Gastrocnemius medialis (tissue), 4 donors: Measurements from ENCODE around the gene EP300. TPM values are rescaled to one million over a fixed set of nuclear protein-coding genes. Genes with fewer than 3 reads are reported as not detected.
"Not testable (repeated sequence)": the region's sequence is repeated elsewhere in the genome, so short reads cannot be mapped to it uniquely, and the experiment has no call there.

Experiments used
- ATAC-seq, 2 donors: fragments of 150-250 bp; one replicate each; pipeline ENCODE4 v1.9.1; 2016
- DNase-seq, 2 donors: peaks; one replicate each; pipeline ENCODE4 v3.0.0-alpha.2; 2019
- H3K27ac ChIP-seq, 4 donors: fragments of 200-600 bp; sonication (generic); 1 replicate in 1 of 4; 2 replicates in 3 of 4; pipeline ENCODE4 v1.5.1; 2016 to 2018; ENCODE audit warnings: mild to moderate bottlenecking in 2 of 4, moderate library complexity in 1 of 4
- H3K27me3 ChIP-seq, 3 donors: fragments of 200-600 bp; sonication (generic) in 2 of 3; 1 replicate in 1 of 3; 2 replicates in 2 of 3; pipeline versions ENCODE4 v1.5.1 to v1.6.0; 2016 to 2019; ENCODE audit warnings: mild to moderate bottlenecking in 1 of 3, moderate library complexity in 1 of 3
- H3K36me3 ChIP-seq, 2 donors: fragments of 200-600 bp; sonication (generic) in 1 of 2; one replicate each; pipeline ENCODE4 v1.5.1; 2017 to 2018
- H3K4me1 ChIP-seq, 2 donors: fragments of 200-600 bp; sonication (generic) in 1 of 2; one replicate each; pipeline ENCODE4 v1.5.1; 2016 to 2017; ENCODE audit warnings: mild to moderate bottlenecking in 2 of 2
- H3K4me3 ChIP-seq, 4 donors: fragments of 200-600 bp; sonication (generic) in 3 of 4; 1 replicate in 1 of 4; 2 replicates in 3 of 4; pipeline ENCODE4 v1.5.1; 2016 to 2019; ENCODE audit warnings: mild to moderate bottlenecking in 2 of 4
- H3K9me3 ChIP-seq, 3 donors: fragments of 200-600 bp; sonication (generic) in 2 of 3; 1 replicate in 1 of 3; 2 replicates in 2 of 3; pipeline ENCODE4 v1.5.1; 2016 to 2019
- CTCF ChIP-seq, 5 experiments: fragments of 450-650 bp in 3 of 5; fragments of 200-600 bp in 2 of 5; sonication (generic) in 2 of 5; IDR thresholded peaks in 4 of 5; conservative IDR thresholded peaks in 1 of 5; 1 replicate in 4 of 5; 2 replicates in 1 of 5; pipeline ENCODE4 v1.5.1; 2016 to 2019; ENCODE audit warnings: antibody characterized with exemption in 5 of 5, mild to moderate bottlenecking in 3 of 5, moderate library complexity in 3 of 5
- POLR2A ChIP-seq, 2 donors: fragments of 450-650 bp; IDR thresholded peaks; one replicate each; pipeline ENCODE4 v1.6.1; 2017; ENCODE audit warnings: antibody characterized with exemption in 2 of 2, mild to moderate bottlenecking in 2 of 2, moderate library complexity in 2 of 2
- in situ Hi-C, 4 donors: fragments of 200-750 bp; cut with MboI; loops; one replicate each; pipeline versions ENCODE4 v1.15.0 to v1.8.0; 2017; ENCODE audit warnings: low sequenced_read_pairs in 4 of 4
- intact Hi-C: fragments of 100-400 bp; cut with DNase I; formaldehyde crosslinking; loops from one replicate; pipeline ENCODE4 v1.15.1; 2023; ENCODE audit warnings: low total_unique reads
- total RNA-seq, 4 donors: library from RNA; depleted of rRNA; stranded (reverse); fragments of >200 nt; gene quantifications; one replicate each; pipeline versions ENCODE4 v1.1.0 to v1.2.3, GENCODE V29; 2016

Gene EP300
- total RNA-seq, 4 donors from 2014 or later: 29.6 to 53.0 (median 38.0) TPM

DNA sequence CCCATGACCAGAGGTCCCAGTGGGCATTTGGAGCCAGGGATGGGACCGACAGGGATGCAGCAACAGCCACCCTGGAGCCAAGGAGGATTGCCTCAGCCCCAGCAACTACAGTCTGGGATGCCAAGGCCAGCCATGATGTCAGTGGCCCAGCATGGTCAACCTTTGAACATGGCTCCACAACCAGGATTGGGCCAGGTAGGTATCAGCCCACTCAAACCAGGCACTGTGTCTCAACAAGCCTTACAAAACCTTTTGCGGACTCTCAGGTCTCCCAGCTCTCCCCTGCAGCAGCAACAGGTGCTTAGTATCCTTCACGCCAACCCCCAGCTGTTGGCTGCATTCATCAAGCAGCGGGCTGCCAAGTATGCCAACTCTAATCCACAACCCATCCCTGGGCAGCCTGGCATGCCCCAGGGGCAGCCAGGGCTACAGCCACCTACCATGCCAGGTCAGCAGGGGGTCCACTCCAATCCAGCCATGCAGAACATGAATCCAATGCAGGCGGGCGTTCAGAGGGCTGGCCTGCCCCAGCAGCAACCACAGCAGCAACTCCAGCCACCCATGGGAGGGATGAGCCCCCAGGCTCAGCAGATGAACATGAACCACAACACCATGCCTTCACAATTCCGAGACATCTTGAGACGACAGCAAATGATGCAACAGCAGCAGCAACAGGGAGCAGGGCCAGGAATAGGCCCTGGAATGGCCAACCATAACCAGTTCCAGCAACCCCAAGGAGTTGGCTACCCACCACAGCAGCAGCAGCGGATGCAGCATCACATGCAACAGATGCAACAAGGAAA lies 85.4 kb downstream of the EP300 start:
- in situ Hi-C loops: no loop called here
- peak overlapping the region in 2 of 4 donors; percentile 1 to 58 for H3K27ac ChIP-seq
- ATAC-seq (peak in 1 of 2 donors; percentile 62), DNase-seq (peak in 1 of 2 donors; percentile 63)
- H3K36me3 ChIP-seq: peaks cover 0 to 62% of the 10 kb centered on the region in 2 donors
- no peak for TF ChIP-seq CTCF (IDR thresholded peaks at IDR 0.05 in 4 of 5, conservative IDR thresholded peaks at IDR 0.05 in 1 of 5)
- no peak for TF ChIP-seq POLR2A (IDR thresholded peaks at IDR 0.05)
- no peaks in the 10 kb centered on the region for H3K9me3 ChIP-seq
- peaks cover 28 to 31% of the 10 kb centered on the region in 2 donors for H3K4me1 ChIP-seq
- intact Hi-C loops: no loop called here
- H3K4me3 ChIP-seq: no peak overlapping the region
- no peaks in the 10 kb centered on the region for H3K27me3 ChIP-seq

DNA sequence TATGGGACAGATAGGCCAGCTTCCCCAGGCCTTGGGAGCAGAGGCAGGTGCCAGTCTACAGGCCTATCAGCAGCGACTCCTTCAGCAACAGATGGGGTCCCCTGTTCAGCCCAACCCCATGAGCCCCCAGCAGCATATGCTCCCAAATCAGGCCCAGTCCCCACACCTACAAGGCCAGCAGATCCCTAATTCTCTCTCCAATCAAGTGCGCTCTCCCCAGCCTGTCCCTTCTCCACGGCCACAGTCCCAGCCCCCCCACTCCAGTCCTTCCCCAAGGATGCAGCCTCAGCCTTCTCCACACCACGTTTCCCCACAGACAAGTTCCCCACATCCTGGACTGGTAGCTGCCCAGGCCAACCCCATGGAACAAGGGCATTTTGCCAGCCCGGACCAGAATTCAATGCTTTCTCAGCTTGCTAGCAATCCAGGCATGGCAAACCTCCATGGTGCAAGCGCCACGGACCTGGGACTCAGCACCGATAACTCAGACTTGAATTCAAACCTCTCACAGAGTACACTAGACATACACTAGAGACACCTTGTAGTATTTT lies 86.1 kb downstream of the EP300 start:
- intact Hi-C loops: no loop called here
- DNase-seq (peak in 1 of 2 donors; percentile 51), ATAC-seq (no peak)
- Histone ChIP-seq H3K27me3 (no peaks in the 10 kb centered on the region), H3K4me1 (peaks cover 34 to 35% of the 10 kb centered on the region in 2 donors), H3K27ac (peak overlapping the region in 2 of 4 donors; percentile 1 to 58), H3K36me3 (peaks cover 0 to 55% of the 10 kb centered on the region in 2 donors), H3K4me3 (no peak overlapping the region), H3K9me3 (no peaks in the 10 kb centered on the region)
- TF ChIP-seq CTCF (IDR thresholded peaks at IDR 0.05 in 4 of 5, conservative IDR thresholded peaks at IDR 0.05 in 1 of 5) (no peak), POLR2A (IDR thresholded peaks at IDR 0.05) (no peak)
- in situ Hi-C loops: no loop called here

DNA sequence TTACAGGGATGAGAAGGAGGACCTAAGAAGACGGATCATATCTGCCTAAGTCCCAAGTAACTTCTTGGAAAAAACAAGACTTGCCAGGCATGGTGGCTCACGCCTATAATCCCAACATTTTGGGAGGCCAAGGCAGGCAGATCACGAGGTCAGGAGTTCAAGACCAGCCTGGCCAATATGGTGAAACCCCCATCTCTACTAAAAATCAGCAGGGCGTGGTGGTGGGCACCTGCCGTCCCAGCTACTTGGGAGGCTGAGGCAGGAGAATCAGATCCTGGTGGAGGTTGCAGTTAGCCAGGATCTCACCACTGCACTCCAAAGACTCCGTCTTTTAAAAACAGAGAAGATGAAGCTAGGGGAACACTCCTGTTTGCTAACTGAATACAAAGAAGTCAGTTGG lies 88.0 kb downstream of the EP300 start:
- H3K4me3 ChIP-seq, H3K9me3 ChIP-seq, ATAC-seq, in situ Hi-C loops, H3K27me3 ChIP-seq, DNase-seq: not testable (repeated sequence)
- intact Hi-C loops: loop anchor here (5.0 kb wide), 2 partner anchors 88 to 228 kb away; partner anchors contain the start of genes EP300 and RBX1
- Histone ChIP-seq H3K27ac (peak overlapping the region in 1 of 4 donors; percentile 64), H3K36me3 (peaks cover 0 to 38% of the 10 kb centered on the region in 2 donors), H3K4me1 (peaks cover 35 to 36% of the 10 kb centered on the region in 2 donors)

DNA sequence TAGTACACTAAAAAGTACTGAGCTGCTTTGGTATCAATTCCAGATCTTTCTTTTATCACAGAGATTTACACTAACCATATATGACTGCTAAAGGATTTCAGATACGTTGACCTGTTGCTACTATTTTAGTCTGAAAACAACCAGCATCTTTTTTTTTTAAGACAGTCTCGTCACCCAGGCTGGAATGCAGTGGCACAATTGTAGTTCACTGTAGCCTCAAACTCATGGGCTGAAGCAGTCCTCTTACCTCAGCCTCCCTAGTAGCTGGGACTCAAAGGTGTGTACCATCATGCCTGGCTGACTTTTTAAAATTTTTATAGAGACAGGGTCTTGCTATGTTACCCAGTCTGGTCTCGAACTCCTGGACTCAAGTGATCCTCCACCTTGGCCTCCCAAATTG lies 88.5 kb downstream of the EP300 start:
- intact Hi-C loops (loop anchor here (5.0 kb wide), 2 partner anchors 89 to 229 kb away; partner anchors contain the start of genes EP300 and RBX1), in situ Hi-C loops (no loop called here)
- no peaks in the 10 kb centered on the region for H3K27me3 ChIP-seq
- H3K27ac ChIP-seq: peak overlapping the region in 3 of 4 donors; percentile 64 to 72 (median 70)
- peaks cover 0 to 33% of the 10 kb centered on the region in 2 donors for H3K36me3 ChIP-seq
- H3K4me3 ChIP-seq: no peak overlapping the region
- DNase-seq: no peak
- peaks cover 35% of the 10 kb centered on the region in 2 donors for H3K4me1 ChIP-seq
- no peak for ATAC-seq
- no peaks in the 10 kb centered on the region for H3K9me3 ChIP-seq
- TF ChIP-seq POLR2A (IDR thresholded peaks at IDR 0.05) (no peak), CTCF (IDR thresholded peaks at IDR 0.05 in 4 of 5, conservative IDR thresholded peaks at IDR 0.05 in 1 of 5) (no peak)
